Duodenal mucosa (tissue), 2 donors: Measurements from ENCODE around the gene NKAIN4.
A peak's percentile ranks its signal among the peaks of the same experiment; 100 is the strongest.

Experiments used
- H3K27ac ChIP-seq: one replicate; pipeline ENCODE4 v1.7.0; 2013; ENCODE audit warnings: low read depth, low read length
- H3K27me3 ChIP-seq, 2 donors: one replicate each; pipeline ENCODE4 v1.7.0; 2013; ENCODE audit warnings: low read length in 2 of 2, control low read depth in 1 of 2; ENCODE audit not compliant: insufficient read depth in 2 of 2, control insufficient read depth in 1 of 2
- H3K36me3 ChIP-seq, 2 donors: one replicate each; pipeline ENCODE4 v1.7.0; 2013; ENCODE audit warnings: low read length in 2 of 2, control low read depth in 1 of 2; ENCODE audit not compliant: insufficient read depth in 2 of 2, control insufficient read depth in 1 of 2
- H3K4me1 ChIP-seq, 2 donors: one replicate each; pipeline ENCODE4 v1.7.0; 2013; ENCODE audit warnings: low read length in 2 of 2, control low read depth in 1 of 2; ENCODE audit not compliant: insufficient read depth in 2 of 2, control insufficient read depth in 1 of 2
- H3K4me3 ChIP-seq, 2 donors: one replicate each; pipeline ENCODE4 v1.7.0; 2013; ENCODE audit warnings: low read length in 2 of 2, low read depth in 1 of 2
- H3K9ac ChIP-seq, 2 donors: one replicate each; pipeline ENCODE4 v1.7.0; 2013; ENCODE audit warnings: low read length in 2 of 2, low read depth in 1 of 2
- H3K9me3 ChIP-seq, 2 donors: one replicate each; pipeline ENCODE4 v1.7.0; 2013; ENCODE audit warnings: low read length in 2 of 2, control low read depth in 1 of 2; ENCODE audit not compliant: control insufficient read depth in 1 of 2

Gene NKAIN4

DNA sequence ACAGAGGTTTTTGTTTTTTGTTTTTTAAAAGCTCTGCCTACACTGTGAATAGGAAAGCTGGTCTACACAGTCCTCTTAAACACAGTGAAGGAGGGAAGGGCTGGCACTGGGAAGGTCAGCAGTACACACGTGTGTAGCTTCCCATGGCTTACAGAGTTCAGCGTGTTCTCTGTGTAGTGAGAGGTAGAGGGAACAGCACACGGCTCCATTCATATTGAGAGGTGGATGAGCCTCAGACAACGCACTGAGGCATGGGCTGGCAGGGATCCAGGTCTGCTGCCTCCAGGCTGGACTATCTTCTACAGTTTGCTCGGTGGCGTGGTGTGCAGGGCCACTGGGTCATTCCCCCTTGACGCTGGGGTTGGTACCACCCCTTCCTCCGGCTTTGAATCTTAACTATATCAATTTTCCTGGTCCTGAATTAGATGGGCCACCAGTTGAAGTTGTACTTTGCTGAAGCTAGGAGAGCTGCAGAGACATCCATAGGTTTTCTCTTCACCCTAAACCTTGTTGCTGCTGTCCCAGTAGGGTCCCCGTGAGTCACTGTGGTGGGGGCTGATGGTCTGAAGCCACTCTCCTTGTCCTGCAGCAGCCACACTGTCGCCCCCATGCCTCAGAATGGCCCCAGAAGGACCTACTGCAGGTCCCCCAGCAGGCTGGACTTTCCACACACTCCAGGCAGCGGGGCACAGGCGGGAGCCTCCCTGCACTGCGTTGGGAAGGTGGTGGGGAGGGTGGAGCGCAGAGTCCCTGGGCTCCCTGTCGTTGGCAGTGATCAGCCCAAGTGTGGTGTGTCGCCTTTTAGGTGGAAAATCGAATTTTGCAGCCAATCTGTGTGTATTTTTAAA lies 20.3 kb upstream of the NKAIN4 start:
- peak overlapping the region in 1 of 2 donors; percentile 21 for H3K4me3 ChIP-seq
- peaks cover 9 to 38% of the 10 kb centered on the region in 2 donors for H3K36me3 ChIP-seq
- H3K9ac ChIP-seq: no peak overlapping the region
- H3K4me1 ChIP-seq: peaks cover 7 to 25% of the 10 kb centered on the region in 2 donors
- H3K9me3 ChIP-seq: no peaks in the 10 kb centered on the region
- no peaks in the 10 kb centered on the region for H3K27me3 ChIP-seq
- no peak overlapping the region for H3K27ac ChIP-seq

DNA sequence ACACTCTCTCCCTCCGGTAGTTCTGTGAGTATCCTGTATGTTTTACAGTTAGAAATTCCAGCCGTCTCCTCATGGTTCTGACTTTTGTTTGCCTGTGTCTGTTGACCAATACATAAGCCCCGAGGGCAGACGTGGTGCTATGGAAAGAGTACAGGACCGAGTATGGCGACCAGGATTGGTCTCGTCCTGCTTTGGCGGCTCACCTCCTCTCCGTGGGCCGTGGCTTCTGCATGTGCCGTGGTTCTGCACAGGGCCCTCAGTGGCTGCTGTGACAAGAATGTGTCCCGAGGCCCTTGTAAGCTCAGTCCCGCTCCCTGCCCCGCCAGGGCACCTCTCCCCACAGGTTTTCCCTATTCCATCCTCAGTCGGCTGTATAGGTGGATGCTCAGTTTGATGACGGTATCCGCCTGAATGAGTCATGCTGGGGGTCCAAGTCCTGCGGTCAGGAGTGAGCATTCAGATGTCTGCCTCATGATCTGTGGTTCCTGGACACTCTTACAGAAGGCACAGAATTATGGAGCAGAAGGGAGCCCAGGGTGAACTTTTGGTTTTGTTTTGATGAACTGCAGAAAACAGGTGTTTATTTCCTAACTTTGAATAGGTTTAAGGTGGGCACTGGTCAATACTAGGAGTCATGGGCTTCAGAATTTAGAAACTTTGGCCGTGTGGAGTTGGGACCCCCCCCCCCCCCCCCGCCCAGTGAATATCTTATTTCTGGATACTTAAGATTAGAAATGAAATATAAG lies 19.5 kb upstream of the NKAIN4 start:
- Histone ChIP-seq H3K4me3 (peak overlapping the region; percentile 81 to 89), H3K9me3 (no peaks in the 10 kb centered on the region), H3K36me3 (peaks cover 9 to 30% of the 10 kb centered on the region in 2 donors), H3K27me3 (no peaks in the 10 kb centered on the region), H3K9ac (peak overlapping the region; percentile 82 to 93), H3K27ac (no peak overlapping the region), H3K4me1 (peaks cover 7 to 25% of the 10 kb centered on the region in 2 donors)

DNA sequence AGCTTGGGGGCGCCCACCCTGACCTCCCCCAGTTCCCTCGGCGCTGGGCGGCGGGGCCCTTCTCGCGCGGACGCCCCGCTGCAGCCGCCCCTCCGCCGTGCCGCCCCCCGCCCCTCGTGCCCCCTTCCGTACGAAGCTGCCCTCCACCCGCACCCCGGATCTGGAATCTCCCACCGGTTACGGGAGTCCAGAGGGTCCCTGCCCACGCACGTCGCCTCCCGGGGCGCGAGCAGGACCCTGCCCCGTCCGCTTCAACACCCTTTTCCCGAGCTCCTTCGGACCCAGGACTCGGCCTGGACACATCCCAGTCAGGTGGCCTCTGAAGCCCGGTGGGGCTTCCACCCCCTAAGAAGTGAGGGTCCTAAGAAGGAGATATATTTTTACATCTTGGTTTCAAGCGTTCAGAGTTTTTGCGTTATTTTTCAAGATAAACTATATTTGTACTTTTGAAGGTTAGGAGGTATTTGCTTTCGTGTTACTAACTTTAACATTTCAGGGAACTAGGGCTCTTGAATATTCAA lies 18.9 kb upstream of the NKAIN4 start:
- Histone ChIP-seq H3K4me3 (peak overlapping the region; percentile 81 to 89), H3K4me1 (peaks cover 7 to 25% of the 10 kb centered on the region in 2 donors), H3K9me3 (no peaks in the 10 kb centered on the region), H3K27ac (no peak overlapping the region), H3K36me3 (peaks cover 5 to 23% of the 10 kb centered on the region in 2 donors), H3K27me3 (no peaks in the 10 kb centered on the region), H3K9ac (peak overlapping the region; percentile 82 to 93)

DNA sequence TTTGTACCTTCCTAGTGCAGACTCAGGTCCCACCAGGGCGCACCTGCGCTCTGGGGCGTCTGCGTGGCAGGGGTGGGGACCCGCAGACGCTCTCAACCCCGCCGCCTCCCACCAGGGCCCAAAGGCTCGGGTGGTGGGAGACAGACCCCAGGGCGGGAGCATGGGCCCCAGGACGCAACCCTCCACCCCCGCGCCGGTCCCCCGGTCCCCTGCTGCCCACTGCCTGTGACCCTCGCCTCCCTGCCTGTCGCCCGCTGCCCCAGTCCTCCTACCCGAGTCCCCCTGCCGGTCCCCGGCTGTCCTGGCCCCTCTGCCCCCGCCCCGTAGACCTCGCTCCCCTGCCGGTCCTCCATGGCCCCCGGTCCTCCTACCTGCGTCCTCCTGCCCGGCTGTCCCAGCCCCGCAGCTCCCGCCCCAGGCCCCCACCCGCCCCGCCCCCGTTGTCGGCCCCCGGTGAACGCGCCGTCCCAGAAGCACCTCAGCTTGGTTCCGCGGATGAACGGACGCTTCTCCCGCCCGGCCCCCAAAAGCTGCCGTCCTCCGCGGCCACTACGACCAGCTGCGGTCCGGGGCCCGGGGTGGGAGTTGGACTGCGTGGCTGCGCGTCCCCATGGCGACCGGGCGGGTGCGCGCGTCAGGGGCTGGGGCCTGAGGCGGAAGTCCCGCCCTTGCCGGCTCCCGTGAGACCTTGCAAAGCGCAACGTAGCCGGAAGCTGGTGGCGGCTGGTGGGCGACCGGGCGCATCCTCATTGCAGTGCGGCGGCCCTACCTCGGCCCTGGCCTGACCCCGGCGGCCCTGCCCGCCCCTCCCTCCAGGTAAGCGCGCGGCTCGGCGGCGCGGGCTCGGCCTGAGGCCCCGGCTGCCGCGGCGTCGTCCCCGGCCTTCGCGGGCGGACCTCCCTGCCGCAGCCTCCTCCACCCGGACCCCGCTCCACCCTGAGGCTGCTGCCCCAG lies 18.1 kb upstream of the NKAIN4 start, which contains the start of gene ARFGAP1:
ARFGAP1 (plus strand) TSS at position 709 of the 954 bp plus-strand sequence. CDS start 2,768 bp downstream, outside the sequence.
- H3K4me3 ChIP-seq: peak within 1 kb of the TSS; percentile 81 to 89
- peaks cover 7 to 25% of the 10 kb centered on the region in 2 donors for H3K4me1 ChIP-seq
- peaks cover 2 to 16% of the 10 kb centered on the region in 2 donors for H3K36me3 ChIP-seq
- no peak within 1 kb of the TSS for H3K27ac ChIP-seq
- no peaks in the 10 kb centered on the region for H3K9me3 ChIP-seq
- peak within 1 kb of the TSS; percentile 82 to 93 for H3K9ac ChIP-seq
- peaks cover 0 to 3% of the 10 kb centered on the region in 2 donors for H3K27me3 ChIP-seq

DNA sequence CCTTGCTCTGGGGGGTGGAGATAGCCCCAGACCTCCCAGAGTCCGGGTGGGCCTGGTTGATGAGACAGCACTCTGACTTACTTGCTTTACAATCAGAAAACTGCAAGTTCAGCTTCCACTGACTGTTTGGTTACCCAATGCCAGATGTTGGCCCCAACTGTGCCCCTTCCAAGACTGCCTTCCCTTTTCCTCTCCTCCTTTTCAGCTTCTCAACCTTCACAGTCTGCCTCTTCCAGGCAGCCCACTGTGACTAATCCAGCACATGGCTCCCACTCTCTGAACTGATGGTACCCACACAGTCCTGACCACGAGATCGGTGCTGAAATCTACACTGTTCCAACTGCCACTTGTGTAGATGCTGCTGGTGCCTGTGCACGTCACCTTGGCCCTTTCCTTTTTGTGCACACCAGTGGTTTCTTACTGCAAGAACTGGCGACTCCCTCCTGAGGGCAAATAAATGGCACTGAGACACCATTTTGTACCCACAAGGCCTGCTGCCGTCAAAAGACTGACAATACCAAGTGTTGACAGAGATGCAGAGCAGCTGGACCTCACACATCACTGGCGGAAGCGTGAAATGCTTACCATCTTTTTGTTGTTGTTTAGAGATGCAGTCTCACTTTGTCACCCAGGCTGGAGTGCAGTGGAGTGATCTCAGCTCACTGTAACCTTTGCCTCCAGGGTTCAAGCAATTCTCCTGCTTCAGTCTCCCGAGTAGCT lies 16.5 kb upstream of the NKAIN4 start:
- Histone ChIP-seq H3K9ac (no peak overlapping the region), H3K4me3 (no peak overlapping the region), H3K36me3 (no peaks in the 10 kb centered on the region), H3K27ac (no peak overlapping the region), H3K27me3 (peaks cover 4 to 5% of the 10 kb centered on the region in 2 donors), H3K4me1 (peaks cover 7 to 25% of the 10 kb centered on the region in 2 donors), H3K9me3 (no peaks in the 10 kb centered on the region)

DNA sequence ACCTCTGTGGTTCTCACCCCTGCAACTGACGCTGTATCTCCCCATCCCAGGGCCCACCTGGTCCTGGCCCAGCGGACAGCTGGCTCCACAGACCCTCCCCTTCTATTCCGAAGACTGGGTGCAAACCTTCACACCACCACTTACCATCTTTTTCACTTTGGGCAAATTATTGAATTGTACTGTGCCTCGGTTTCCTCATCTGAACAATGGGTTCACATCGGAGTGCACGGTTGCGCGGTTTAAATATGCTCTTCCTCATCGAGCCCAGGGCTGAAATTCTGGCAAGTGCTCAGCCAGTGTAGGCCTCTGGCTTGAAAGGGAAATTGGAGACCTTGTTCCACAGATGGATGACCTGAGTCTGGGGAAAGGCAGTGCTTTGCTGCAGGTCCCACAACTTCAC lies 15.5 kb upstream of the NKAIN4 start:
- no peaks in the 10 kb centered on the region for H3K9me3 ChIP-seq
- peaks cover 4 to 7% of the 10 kb centered on the region in 2 donors for H3K27me3 ChIP-seq
- H3K4me3 ChIP-seq: no peak overlapping the region
- H3K9ac ChIP-seq: no peak overlapping the region
- no peak overlapping the region for H3K27ac ChIP-seq
- H3K36me3 ChIP-seq: no peaks in the 10 kb centered on the region
- peaks cover 7 to 20% of the 10 kb centered on the region in 2 donors for H3K4me1 ChIP-seq

DNA sequence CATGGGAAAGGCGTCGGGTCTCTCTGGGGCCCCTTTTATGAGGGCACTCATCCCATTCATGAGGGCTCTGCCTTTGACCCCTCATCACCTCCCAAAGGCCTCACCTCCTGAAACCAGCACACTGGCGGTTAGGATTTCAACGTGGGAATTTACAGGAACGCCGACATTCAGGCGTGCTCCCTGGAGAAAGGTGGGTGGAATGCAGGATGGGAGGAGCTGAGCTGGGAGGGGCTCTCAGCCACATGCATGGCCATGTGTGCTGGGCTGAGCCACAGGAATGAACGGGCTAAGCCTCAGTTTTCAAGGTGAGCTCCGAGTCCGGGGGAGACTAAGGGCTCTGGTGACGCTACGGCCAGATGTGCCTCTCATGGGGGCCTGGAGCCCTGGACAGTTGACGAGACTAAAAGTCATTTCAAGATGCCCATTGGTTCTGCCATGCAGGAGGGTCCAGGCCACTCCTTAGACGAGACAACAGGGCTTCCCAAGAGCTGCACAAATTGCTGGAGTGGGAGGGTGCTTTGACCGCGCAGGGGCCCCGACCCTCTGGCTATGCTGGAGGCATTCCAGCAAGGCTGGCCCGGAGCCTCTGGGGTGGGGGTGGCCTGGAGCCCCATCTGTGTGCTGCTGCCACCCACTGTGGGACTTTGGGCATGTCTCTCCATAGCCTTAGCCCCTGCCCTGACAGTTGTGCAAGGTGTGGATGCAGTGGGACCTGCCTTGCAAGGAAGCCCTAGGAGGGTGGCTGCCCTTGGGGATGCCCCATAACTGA lies 14.6 kb upstream of the NKAIN4 start:
- Histone ChIP-seq H3K4me1 (peaks cover 6 to 13% of the 10 kb centered on the region in 2 donors), H3K9me3 (no peaks in the 10 kb centered on the region), H3K27me3 (peaks cover 4 to 7% of the 10 kb centered on the region in 2 donors), H3K27ac (no peak overlapping the region), H3K36me3 (no peaks in the 10 kb centered on the region), H3K9ac (no peak overlapping the region), H3K4me3 (no peak overlapping the region)

DNA sequence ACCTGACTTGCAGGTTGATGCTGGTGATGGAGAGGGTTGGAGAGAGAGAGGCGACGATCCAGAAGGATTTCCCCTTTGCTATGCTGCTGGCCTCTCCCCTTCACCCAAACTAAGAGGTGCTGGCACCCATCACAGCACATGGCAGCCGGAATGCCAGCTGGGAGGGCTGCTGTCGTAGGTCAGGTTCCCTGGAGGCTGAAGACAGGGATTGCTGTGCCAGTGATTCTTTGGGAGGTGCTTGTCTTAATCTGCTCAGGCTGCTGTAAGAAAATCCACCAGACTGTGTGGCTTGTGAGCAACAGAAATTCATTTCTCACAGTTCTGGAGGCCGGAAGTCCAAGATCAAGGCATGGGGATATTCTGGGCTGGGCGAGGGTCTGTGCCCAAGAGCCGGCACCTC lies 14.0 kb upstream of the NKAIN4 start:
- H3K9ac ChIP-seq: no peak overlapping the region
- H3K4me3 ChIP-seq: no peak overlapping the region
- H3K4me1 ChIP-seq: peaks cover 0 to 7% of the 10 kb centered on the region in 2 donors
- peaks cover 4 to 7% of the 10 kb centered on the region in 2 donors for H3K27me3 ChIP-seq
- H3K9me3 ChIP-seq: no peaks in the 10 kb centered on the region
- no peak overlapping the region for H3K27ac ChIP-seq
- no peaks in the 10 kb centered on the region for H3K36me3 ChIP-seq
